Ramos (cell line): ENCODE measurements around the gene ACMSD.
"Not testable (repeated sequence)": the region's sequence is repeated elsewhere in the genome, so short reads cannot be mapped to it uniquely, and the experiment has no call there.

Experiments
- in situ Hi-C: fragments of 300-500 bp; cut with MboI; formaldehyde crosslinking; loops from one replicate; pipeline ENCODE4 v1.14.3; 2022; ENCODE audit warnings: low sequenced_read_pairs; ENCODE audit not compliant: unreplicated experiment

The ACMSD gene

GRCh38 chr2:134846213-134846612 lies 7.8 kb downstream of the ACMSD start:
- in situ Hi-C loops, result no loop called here

- in situ Hi-C loops, result not testable (repeated sequence)
These were observed 9.2 kb downstream of the ACMSD start for GRCh38 chr2:134847582-134847981.

GRCh38 chr2:134852518-134852917 lies 14.1 kb downstream of the ACMSD start:
- in situ Hi-C loops, result no loop called here

GRCh38 chr2:134855709-134856108 lies 17.3 kb downstream of the ACMSD start:
- in situ Hi-C loops, result no loop called here

GRCh38 chr2:134858245-134858644 lies 19.8 kb downstream of the ACMSD start:
- in situ Hi-C loops, result no loop called here

- in situ Hi-C loops, result no loop called here
These were observed 22.8 kb downstream of the ACMSD start for GRCh38 chr2:134861173-134861572.

- in situ Hi-C loops, result no loop called here
These were observed 23.7 kb downstream of the ACMSD start for GRCh38 chr2:134862069-134862468.

- in situ Hi-C loops, result no loop called here
These were observed 24.3 kb downstream of the ACMSD start for GRCh38 chr2:134862674-134863073.

GRCh38 chr2:134863446-134863845 lies 25.0 kb downstream of the ACMSD start:
- in situ Hi-C loops, result no loop called here

GRCh38 chr2:134865067-134865787 lies 26.8 kb downstream of the ACMSD start:
- in situ Hi-C loops, result no loop called here

- in situ Hi-C loops, result no loop called here
These were observed 28.2 kb downstream of the ACMSD start for GRCh38 chr2:134866498-134867099.

- in situ Hi-C loops, result no loop called here
These were observed 31.7 kb downstream of the ACMSD start for GRCh38 chr2:134869946-134870736.

GRCh38 chr2:134873152-134873551 lies 34.7 kb downstream of the ACMSD start:
- in situ Hi-C loops, result no loop called here

- in situ Hi-C loops, result loop anchor here (25.0 kb wide), 1 partner anchor 788 kb away; no protein-coding TSS in a partner anchor
These were observed 36.9 kb downstream of the ACMSD start for GRCh38 chr2:134875309-134875708.

GRCh38 chr2:134882773-134883172 lies 44.4 kb downstream of the ACMSD start:
- in situ Hi-C loops, result loop anchor here (25.0 kb wide), 1 partner anchor 795 kb away; no protein-coding TSS in a partner anchor

GRCh38 chr2:134883552-134884293 lies 45.3 kb downstream of the ACMSD start:
- in situ Hi-C loops, result loop anchor here (25.0 kb wide), 1 partner anchor 796 kb away; no protein-coding TSS in a partner anchor

- in situ Hi-C loops, result loop anchor here (25.0 kb wide), 1 partner anchor 797 kb away; no protein-coding TSS in a partner anchor
These were observed 46.0 kb downstream of the ACMSD start for GRCh38 chr2:134884435-134884834.

GRCh38 chr2:134892282-134893035 lies 54.0 kb downstream of the ACMSD start:
- in situ Hi-C loops, result loop anchor here (25.0 kb wide), 1 partner anchor 805 kb away; no protein-coding TSS in a partner anchor

- in situ Hi-C loops, result loop anchor here (25.0 kb wide), 1 partner anchor 811 kb away; no protein-coding TSS in a partner anchor
These were observed 59.5 kb downstream of the ACMSD start for GRCh38 chr2:134897932-134898331.
